GM21576 (cell line): ENCODE measurements around the gene VIPR1.

Source experiments
- ATAC-seq: cut with Tn5 transposase; IDR thresholded peaks from one replicate; pipeline ENCODE4 v1.9.1; 2021; ENCODE audit warnings: mild to moderate bottlenecking, moderate library complexity; ENCODE audit not compliant: unreplicated experiment

The VIPR1 gene

DNA sequence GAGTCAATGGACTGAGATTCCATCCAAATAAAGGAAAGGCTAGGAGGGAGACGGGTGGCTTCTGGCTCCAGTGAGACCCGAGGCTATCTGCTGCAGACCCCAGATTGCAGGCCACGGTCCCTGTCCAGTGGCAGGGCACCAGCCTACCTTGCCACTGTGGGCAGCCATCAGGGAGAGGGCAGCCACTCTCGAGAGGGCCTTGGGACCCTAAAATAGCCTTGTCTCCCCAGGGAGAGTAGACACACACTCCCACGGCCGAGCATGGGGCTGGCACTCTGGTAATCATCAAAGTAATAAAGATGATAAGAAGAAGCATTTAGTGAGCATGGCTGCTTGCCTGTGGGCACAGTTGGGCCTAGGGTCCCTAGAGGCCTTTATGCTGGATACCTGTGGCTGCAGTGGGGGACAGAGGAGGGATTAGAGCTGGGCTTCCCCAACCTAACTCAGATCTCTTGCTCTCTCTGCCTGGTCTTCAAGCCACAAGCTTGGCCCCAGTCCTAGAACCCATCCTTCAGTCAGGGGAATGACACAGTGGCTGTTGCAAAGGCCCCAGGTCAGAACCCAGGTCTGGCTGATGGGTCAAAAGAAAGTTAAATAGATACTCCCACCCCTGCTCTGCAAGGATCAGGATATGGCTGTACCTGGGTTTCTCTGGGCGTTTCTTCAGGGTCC lies 9.2 kb upstream of the VIPR1 start:
- ATAC-seq: no peak

GRCh38 chr3:42493798-42494151 lies 8.7 kb upstream of the VIPR1 start:
- no peak for ATAC-seq

DNA sequence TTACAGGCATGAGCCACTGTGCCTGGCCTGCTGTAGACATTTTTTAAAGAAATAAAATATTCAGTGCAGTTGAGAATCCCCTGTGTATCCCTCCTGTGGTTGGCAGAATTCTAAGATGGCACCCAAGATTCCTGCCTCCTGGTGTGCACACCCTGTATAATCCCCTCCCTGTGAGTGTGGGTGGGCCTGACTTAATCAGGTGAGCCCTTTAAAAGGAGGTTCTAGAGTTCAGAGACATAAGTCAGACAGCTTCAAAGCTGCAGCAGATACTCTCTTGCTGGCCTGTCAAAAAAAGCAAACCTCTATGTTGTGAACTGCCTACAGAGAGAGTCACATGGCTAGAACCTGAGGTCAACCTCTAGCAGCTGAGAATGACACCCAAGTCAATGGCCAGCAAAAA lies 7.0 kb upstream of the VIPR1 start:
- no peak for ATAC-seq

DNA sequence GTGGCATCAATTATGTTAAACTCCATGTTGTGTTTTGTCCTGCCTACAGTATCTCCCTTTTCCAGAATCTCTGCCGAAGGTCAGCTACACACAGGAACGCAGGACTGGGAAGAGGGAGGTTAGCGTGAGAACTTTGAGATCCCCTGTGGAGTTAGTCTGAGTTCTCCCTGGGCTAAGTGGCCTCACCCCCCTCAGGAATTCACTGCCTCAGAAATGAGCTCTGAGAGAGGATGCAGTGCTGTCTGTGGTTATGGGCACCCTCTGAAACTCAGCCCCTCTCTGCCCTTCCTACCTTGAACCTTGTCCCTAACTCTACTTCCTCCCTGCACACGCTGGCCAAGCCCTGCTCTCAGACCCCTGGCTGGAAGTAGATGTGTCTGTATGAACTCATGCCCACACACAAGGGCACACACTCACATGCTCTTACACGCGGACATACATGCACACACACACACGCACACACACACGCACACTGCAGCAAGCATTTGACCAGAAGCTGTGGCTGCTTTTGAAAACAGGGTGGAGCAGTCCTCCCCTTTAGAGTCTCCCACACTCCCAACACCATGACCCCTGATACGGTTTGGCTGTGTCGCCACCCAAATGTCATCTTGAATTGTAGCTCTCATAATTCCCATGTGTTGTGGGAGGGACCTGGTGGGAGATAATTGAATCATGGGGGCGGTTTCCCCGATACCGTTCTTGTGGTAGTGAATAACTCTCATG lies 5.3 kb upstream of the VIPR1 start:
- ATAC-seq: no peak

DNA sequence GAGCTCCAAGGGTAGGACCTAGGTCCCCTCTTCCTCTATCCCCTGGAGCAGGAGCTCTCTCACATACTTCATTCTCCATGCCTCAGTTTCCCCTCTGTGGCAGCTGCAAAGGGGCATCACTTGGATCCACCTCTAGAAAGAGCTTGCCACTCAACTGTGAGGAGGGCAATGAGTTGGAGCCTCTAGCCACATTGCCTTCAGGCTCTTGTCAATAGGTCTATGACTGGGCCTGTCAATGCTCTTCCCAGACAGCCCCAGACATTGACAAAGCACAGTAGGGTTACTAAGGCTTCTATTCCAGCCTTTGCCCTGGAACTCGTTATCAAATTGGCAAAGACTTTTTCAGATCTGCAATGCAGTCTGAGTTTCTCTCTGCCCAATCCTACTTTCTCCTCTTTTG lies 4.4 kb upstream of the VIPR1 start:
- ATAC-seq: no peak

GRCh38 chr3:42498791-42499477 lies 3.5 kb upstream of the VIPR1 start:
- no peak for ATAC-seq

DNA sequence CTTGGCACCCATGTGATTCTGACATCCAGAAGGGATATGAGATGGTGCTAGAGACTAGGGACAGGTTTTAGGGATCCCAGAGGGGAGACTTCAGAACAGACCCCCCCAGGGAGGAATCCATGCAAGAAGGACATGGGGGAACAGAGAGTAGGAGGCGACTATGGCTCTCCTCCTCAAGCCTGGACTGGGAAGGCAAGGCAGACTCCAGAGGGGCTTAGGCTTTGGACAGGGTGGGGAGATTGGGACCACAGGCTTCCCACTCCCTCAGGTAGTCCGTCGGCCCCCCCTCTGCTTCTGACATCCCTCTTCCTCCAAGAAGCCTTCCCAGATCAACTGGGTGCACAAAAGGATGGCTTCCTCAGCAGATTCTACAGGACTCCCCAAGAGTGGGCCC lies 3.0 kb upstream of the VIPR1 start:
- ATAC-seq: no peak

GRCh38 chr3:42500091-42500490 lies 2.4 kb upstream of the VIPR1 start:
- ATAC-seq: no peak

- no peak for ATAC-seq
Measured at GRCh38 chr3:42500909-42501308, 1.5 kb upstream of the VIPR1 start.

- no peak for ATAC-seq
Measured at GRCh38 chr3:42501321-42501680, 1.1 kb upstream of the VIPR1 start.

DNA sequence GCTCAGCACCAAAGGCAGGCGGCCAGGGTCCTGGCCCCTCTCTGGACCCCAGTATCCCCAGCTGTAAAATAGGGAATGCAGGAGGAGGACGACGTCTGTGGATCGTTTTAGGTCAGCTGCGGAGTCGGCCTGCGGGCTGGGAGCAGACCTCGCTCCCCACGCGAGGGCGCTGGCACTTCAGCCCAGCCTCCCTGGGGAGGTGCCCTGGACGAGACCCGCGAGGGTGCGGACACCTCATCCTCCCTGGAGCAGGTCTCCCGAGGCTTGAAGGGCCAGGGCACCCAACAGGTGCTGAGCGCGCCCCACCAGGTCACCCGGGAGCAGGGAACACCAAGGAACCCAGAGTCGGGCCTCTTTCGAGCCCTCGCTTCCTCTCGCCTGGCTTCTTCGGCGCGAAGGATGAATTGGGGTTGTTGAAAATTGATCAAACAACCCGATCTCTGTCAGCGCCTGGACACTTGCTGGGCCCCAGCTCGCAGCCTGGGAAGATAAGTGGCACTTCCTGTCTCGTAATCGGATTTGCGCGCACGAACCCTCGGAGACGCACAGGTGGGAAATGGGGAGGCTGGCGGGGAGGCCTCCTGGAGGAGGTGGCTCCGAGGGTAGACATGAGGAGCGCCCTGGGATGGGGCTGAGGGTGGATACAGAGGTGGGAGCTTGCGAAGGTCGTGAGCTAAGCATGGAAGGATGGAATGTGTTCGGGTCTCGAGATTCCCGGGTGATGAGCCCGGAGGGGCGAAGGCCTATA lies 588 bp upstream of the VIPR1 start:
- peak; percentile 37 for ATAC-seq

DNA sequence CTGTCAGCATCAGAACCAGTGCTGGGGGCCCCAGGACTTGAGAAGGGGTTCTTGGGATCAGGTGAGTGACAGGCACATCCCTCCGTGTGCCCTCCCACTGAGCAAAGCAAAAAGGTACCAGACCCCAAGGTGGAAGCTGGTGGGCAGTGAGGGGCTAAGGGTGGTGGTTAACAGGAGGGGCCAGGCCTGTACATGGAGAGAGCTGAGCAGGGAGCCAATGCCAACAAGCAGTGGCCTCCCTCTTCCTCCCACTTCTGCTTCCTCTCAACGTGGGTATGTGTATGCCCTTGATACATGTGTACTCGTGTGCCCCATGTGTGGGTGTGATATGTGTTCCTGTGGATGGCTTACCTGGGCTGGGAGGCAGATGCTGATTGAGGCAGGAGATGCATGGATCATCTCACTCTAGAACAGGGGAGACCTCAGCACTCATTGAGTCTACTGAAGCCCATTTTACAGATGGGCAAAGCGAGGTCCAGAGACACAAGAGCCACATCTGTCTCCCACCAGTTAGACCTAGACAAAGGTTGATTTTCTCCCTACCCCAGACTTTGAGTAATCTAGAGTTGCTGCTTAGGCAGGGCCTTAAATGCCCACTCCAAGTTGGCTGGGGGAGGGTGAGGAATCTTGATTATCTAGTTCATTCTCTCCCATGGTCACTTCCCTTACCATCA lies 945 bp downstream of the VIPR1 start:
- ATAC-seq: no peak

- no peak for ATAC-seq
Measured at GRCh38 chr3:42503957-42504333, 1.5 kb downstream of the VIPR1 start.

- no peak for ATAC-seq
Measured at GRCh38 chr3:42504334-42505127, 2.1 kb downstream of the VIPR1 start.

- no peak for ATAC-seq
Measured at GRCh38 chr3:42505128-42505848, 2.8 kb downstream of the VIPR1 start.

DNA sequence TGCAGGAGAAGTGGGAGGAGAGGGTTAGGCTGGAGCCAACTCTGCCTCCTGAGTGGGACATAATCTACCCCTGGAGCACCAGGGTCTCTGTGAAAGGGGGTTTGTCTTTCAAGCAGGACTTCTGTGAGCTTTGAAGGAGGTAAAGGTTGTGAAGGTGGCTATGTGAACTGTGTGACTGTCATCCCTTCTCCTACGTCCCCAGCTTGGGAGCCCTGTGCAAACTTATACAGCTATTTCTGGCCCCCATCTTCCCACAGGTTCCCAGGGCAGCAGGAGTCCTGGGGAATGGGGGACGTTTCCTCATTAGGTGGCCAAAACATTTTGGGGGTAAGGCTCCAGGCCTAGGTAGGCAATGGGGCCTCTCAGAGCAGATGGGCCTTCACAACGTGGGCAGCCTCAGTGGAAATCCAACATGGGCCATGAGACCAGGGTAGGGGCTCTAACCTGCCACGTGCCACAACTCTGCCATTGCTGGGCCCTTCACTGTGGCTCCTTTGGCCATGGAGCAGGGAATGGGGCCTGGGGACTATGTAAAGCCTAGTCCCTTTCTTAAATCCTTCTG lies 3.5 kb downstream of the VIPR1 start:
- ATAC-seq: no peak

DNA sequence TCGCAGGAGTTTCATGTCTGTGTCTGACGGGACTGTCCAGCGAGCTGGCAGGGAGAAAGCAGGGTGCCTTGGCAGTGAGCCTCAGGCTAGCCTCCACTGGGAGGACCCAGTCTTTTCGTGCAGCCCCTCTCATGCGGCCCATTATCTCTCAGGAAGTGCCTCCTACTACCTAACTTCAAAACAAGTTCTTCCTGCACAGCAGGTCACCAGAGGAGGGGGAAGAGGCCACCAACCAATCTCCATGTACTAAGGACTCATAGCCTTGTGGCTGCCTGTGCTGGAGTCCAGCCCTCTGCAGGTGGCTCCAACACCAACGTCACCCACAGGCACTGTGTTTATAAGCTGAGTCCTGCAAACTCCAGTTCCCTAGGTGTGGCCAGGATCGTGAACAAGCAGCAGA lies 4.8 kb downstream of the VIPR1 start:
- no peak for ATAC-seq

DNA sequence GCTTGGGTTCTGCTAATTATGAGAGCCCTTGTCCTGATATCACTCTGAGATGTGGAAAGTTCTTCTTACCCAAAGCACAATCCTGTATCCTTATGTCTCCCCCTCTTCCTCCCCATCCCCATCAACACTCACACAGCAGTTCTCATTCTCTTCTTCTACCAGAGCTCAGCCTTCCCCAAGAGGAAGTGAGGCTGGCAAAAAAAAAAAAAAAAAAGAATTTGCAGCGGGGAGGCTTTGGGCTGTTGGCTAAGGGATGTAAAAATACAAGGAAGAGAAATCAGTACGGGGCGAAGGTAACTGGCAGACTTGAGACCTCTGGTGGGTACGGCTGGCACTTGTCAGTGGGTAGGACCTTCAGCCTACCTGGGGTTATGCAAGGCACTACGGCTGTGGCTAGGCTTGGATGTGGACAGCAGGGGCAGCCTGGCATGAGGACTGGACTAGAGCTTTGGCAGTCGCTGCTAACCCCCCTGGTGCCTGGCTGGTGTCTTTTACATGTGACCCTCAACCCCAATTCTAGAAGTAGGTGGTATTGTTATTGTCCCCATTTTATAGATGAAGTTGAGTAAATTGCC lies 5.4 kb downstream of the VIPR1 start:
- ATAC-seq: no peak

GRCh38 chr3:42508562-42508961 lies 6.1 kb downstream of the VIPR1 start:
- no peak for ATAC-seq
